H54 (cell line): Measurements from ENCODE around the gene OPHN1.
"Not testable (repeated sequence)": the region's sequence is repeated elsewhere in the genome, so short reads cannot be mapped to it uniquely, and the experiment has no call there.

ENCODE experiments used
- DNase-seq: peaks from one replicate; pipeline ENCODE4 v3.0.0; 2011; ENCODE audit warnings: low spot score, mixed read lengths; ENCODE audit not compliant: insufficient read length
- FAIRE-seq: peaks from 3 replicates; lab custom pipeline; 2011; peaks lifted over from hg19 to GRCh38; lab: Jason Lieb, UNC
- POLR2A ChIP-seq: IDR thresholded peaks from 2 replicates; pipeline ENCODE4 v1.6.1; 2011; ENCODE audit warnings: low read depth, mild to moderate bottlenecking, low read length

The OPHN1 gene

GRCh38 chrX:68411729-68412128 lies 21.6 kb downstream of the OPHN1 start:
- DNase-seq (no peak), FAIRE-seq (no peak)

GRCh38 chrX:68409194-68409593 lies 24.1 kb downstream of the OPHN1 start:
- FAIRE-seq (no peak), DNase-seq (no peak)
- TF ChIP-seq POLR2A, result no peak

More at GRCh38 chrX:68411729-68412128, 21.6 kb downstream of the OPHN1 start:
- TF ChIP-seq POLR2A, result no peak

DNA sequence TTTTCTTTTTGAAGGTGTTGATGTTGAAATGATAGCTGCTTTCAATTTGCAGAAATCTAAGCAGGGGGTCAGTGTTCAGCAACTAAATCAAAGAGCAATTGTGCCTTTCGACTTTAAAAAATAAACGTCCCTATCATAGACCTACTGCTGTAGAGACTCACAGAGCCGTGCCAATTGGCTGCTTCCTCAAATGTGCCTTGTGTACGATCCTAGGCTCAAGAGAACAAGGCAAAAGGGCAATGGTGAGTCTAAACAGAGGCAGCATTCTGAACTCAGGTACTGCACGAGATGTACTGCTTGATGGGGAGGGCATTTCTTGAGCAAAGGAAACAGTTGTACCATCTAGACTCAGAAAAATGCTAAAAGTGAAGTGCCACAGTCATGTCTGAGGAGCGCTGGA lies 29.8 kb downstream of the OPHN1 start:
- no peak for DNase-seq
- no peak for FAIRE-seq
- TF ChIP-seq POLR2A, result no peak

- no peak for TF ChIP-seq POLR2A
- no peak for FAIRE-seq
- no peak for DNase-seq
Observed at GRCh38 chrX:68403038-68403437, 30.3 kb downstream of the OPHN1 start.

- DNase-seq (no peak), FAIRE-seq (no peak)
- TF ChIP-seq POLR2A, result no peak
Observed at GRCh38 chrX:68402094-68402493, 31.2 kb downstream of the OPHN1 start.

DNA sequence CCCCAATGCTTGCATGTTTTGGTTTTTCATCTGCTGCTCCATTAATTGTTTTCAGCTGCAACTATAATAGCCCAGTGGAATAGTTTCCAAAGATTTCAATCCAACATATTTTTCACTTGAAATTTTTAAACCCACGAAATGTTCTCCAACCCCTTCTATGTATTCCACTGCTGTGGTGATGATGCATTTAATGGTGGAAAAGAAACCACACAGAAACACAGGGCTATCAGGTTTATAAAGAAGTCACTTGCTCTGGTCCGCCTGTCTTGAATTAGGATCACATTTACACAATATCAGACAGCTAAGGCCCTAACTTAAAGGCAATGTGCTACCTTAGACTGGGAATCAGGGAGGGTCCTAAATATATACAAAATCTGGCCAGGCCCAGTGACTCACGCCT lies 35.0 kb downstream of the OPHN1 start:
- DNase-seq (no peak), FAIRE-seq (no peak)
- no peak for TF ChIP-seq POLR2A

DNA sequence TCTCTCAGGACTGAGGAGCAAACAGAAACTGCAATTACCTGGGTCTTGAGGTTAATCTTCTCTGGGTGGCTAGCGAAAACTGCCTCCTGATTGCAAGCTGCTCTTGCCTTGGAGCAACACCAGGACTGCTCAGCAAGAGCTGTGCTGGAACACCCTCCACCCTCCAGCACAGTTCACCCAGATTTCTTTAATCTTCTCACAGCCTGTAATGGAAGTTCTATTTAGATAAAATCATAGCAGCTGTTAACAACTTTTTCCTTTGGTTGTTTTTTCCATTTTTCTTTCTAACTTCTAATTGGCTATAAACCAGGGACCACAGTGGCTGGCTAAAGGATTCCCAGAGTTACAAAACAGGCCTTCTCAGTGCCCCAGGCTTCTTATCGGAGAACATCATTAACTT lies 36.3 kb downstream of the OPHN1 start:
- FAIRE-seq (no peak), DNase-seq (no peak)
- no peak for TF ChIP-seq POLR2A

GRCh38 chrX:68389419-68389960 lies 43.8 kb downstream of the OPHN1 start:
- not testable (repeated sequence) for FAIRE-seq, DNase-seq

DNA sequence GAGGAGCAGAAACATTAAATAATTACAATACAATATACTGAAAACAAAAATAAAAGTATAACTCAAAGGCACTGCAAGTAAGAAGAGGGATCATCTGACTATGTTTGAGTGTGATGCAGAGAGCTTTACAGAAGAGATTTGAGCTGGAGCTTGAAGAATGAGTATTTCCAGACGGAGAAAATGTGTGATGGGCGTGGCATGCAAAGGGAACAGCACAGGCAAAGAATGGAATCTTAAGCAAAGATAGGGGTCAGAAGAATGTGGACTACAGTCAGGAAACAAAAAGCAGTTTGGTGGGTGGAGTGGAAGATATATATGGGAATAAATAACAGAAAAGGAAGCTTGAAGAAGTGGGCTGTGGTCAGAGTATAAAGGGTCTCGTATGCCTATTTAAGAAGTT lies 45.5 kb downstream of the OPHN1 start:
- no peak for FAIRE-seq
- TF ChIP-seq POLR2A, result no peak
- DNase-seq, result no peak

GRCh38 chrX:68383540-68383939 lies 49.8 kb downstream of the OPHN1 start:
- no peak for FAIRE-seq
- TF ChIP-seq POLR2A, result no peak
- DNase-seq, result no peak

DNA sequence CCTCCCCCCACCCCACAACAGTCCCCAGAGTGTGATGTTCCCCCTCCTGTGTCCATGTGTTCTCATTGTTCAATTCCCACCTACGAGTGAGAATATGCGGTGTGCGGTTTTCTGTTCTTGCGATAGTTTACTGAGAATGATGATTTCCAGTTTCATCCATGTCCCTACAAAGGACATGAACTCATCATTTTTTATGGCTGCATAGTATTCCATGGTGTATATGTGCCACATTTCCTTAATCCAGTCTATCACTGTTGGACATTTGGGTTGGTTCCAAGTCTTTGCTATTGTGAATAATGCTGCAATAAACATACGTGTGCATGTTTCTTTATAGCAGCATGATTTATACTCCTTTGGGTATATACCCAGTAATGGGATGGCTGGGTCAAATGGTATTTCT lies 55.7 kb downstream of the OPHN1 start:
- FAIRE-seq, DNase-seq: not testable (repeated sequence)

DNA sequence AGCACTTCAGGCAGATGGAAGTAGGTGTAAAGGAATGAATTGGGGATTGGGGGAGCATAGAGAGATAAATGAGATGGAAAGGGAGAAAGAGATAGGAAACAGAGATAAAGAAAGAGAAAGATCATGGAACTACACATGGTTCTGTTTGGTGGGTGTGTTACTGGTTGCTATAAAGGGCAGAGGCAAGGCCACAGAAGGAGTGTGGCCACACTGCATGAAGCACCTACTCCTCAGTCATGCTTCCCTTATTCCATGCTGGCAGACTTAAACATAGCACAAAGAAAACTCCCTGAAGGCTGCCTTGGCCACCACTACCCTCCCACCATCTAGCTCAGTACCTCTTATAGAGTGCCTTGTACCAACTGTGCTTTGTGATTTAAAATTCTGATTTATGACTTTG lies 56.9 kb downstream of the OPHN1 start:
- DNase-seq, result no peak

GRCh38 chrX:68375803-68376202 lies 57.5 kb downstream of the OPHN1 start:
- no peak for FAIRE-seq
- TF ChIP-seq POLR2A, result no peak

More for the DNA sequence above, 56.9 kb downstream of the OPHN1 start:
- no peak for TF ChIP-seq POLR2A
- FAIRE-seq, result no peak

DNA sequence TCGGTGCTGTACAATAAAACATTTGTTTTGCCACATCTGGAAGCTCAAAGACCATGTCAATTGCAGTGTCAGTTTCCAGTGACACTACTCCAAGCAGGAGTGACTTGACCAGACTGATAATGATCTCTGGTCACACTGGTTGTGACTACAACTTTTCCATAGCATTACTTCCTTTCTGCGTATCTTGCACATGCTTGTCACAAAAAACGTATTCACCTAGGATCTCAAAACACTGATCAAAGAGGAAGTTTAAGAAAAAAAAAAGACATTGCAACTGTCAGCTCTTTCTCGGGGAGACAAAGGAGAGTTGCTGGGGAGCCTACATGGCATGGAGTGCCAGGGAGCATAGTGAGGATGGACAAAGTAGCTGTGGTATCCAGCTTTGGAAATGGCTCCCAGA lies 60.6 kb downstream of the OPHN1 start:
- FAIRE-seq (no peak), DNase-seq (no peak)
- TF ChIP-seq POLR2A, result no peak

More at GRCh38 chrX:68375803-68376202, 57.5 kb downstream of the OPHN1 start:
- no peak for DNase-seq

- no peak for TF ChIP-seq POLR2A
- no peak for FAIRE-seq
- no peak for DNase-seq
Observed at GRCh38 chrX:68369559-68369958, 63.7 kb downstream of the OPHN1 start.

DNA sequence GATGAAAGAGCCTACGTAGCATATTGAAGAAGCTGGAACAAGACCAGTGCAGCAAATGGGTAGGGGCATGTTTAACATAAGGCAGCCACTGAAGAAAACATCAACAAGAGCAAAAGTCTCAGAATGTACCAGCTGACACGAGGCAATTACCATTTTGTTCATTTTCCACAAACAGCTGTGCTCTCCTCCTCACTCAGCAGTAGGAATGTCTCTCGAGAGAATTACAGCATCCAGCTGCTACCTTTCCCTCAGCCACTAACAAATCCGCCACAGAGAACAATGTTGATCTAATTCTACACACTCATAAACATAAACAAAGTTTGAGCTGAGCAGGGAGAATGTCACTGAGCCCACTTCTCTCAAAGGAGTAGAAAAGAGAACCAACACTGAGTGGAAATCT lies 68.0 kb downstream of the OPHN1 start:
- FAIRE-seq, result no peak

More for the DNA sequence above, 68.0 kb downstream of the OPHN1 start:
- no peak for DNase-seq
- no peak for TF ChIP-seq POLR2A
